ENCODE measurements around the gene SGIP1. TPM values are rescaled to one million over a fixed set of nuclear protein-coding genes. Genes with fewer than 3 reads are reported as not detected.
"Not testable (repeated sequence)": the region's sequence is repeated elsewhere in the genome, so short reads cannot be mapped to it uniquely, and the experiment has no call there.

Gene SGIP1
- total and polyA plus RNA-seq, 7 donors: 0.74 to 3.7 (median 1.0) TPM

DNA sequence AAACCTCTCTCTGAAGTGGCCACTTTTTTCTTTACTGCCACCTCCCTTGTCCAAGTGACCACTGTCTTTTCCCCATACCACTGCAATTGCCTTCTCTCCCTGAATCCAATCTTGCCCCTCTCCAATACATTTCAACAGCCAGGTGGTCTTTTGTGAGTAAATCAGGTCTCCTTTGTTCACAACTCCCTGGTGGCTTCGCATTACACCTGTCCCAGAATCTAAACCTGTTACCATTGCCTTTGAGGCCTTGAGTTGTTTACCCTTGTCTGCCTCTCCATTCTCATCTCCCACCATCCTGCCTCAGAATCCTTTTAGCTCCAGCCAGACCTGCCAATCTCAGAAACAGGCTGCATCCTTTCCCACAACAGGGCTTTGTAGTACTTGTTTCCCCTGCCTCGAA is 196.5 kb downstream of the SGIP1 start:
- H3K4me3 ChIP-seq: no peak overlapping the region
- intact Hi-C loops (cut with DNase I): no loop called here
- H3K36me3 ChIP-seq (ENCODE audit: insufficient read depth in 1 of 2, low read depth in 1 of 2): no peaks in the 10 kb centered on the region
- 81 to 84% (median 82%) methylated on average over 2 of the region's 2 CpGs for WGBS, 3 donors
- no peak for TF ChIP-seq CTCF (IDR thresholded peaks at IDR 0.05)
- no peaks in the 10 kb centered on the region for H3K4me1 ChIP-seq
- no peaks in the 10 kb centered on the region for H3K27me3 ChIP-seq (ENCODE audit: insufficient read depth in 3 of 3, low read length in 2 of 3)
- ATAC-seq (no peak), DNase-seq (no peak)
- no peaks in the 10 kb centered on the region for H3K9me3 ChIP-seq
- H3K27ac ChIP-seq: no peak overlapping the region

DNA sequence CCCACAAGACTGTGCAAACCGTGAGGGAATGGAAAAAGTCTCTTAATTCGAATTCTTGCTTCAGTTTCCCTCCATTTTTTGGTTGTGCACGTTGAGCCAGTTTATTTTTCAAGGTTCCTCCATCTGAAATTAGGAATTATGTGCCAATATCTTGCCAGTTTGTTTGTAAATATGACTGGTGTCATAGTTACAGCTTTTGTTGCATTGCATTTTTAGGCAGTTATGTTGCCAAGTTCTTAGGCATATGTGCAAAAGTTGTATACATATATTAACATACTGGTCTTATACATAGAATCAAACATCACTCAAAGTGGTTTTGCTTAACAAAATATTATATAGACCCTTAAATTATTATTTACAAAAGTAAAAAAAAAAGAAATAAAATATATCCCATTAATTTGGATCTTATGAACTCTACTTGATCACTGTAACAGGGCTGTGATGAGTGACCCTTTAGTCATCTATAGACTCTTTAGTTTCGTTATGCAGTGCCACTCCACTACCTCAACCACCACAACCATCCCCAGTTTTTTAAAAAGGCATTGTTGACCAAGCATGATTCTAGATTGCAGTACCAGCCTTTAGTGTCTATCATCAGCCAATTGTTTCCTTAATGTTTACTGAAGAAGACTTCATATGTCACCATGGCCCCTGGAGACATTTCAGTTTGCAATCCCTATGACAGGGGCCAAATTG is 197.4 kb downstream of the SGIP1 start:
- no peaks in the 10 kb centered on the region for H3K36me3 ChIP-seq (ENCODE audit: insufficient read depth in 1 of 2, low read depth in 1 of 2)
- no peak overlapping the region for H3K4me3 ChIP-seq
- DNase-seq (no peak), ATAC-seq (no peak)
- no peaks in the 10 kb centered on the region for H3K27me3 ChIP-seq (ENCODE audit: insufficient read depth in 3 of 3, low read length in 2 of 3)
- TF ChIP-seq CTCF (IDR thresholded peaks at IDR 0.05): no peak
- intact Hi-C loops (cut with DNase I): no loop called here
- 70 to 74% (median 72%) methylated on average over 4 of the region's 4 CpGs for WGBS, 3 donors
- no peak overlapping the region for H3K27ac ChIP-seq
- H3K9me3 ChIP-seq: no peaks in the 10 kb centered on the region
- no peaks in the 10 kb centered on the region for H3K4me1 ChIP-seq

- ATAC-seq: no peak
- DNase-seq: no peak
- H3K9me3 ChIP-seq: no peaks in the 10 kb centered on the region
- no peaks in the 10 kb centered on the region for H3K27me3 ChIP-seq (ENCODE audit: insufficient read depth in 3 of 3, low read length in 2 of 3)
- no peak overlapping the region for H3K4me3 ChIP-seq
- TF ChIP-seq CTCF (IDR thresholded peaks at IDR 0.05): no peak
- no peaks in the 10 kb centered on the region for H3K4me1 ChIP-seq
- H3K36me3 ChIP-seq (ENCODE audit: insufficient read depth in 1 of 2, low read depth in 1 of 2): no peaks in the 10 kb centered on the region
- intact Hi-C loops (cut with DNase I): no loop called here
- 0 to 1% (median 0%) methylated on average over 1 of the region's 1 CpG for WGBS, 3 donors
- no peak overlapping the region for H3K27ac ChIP-seq
These were observed 198.6 kb downstream of the SGIP1 start for GRCh38 chr1:66732407-66733166.

- no peaks in the 10 kb centered on the region for H3K4me1 ChIP-seq
- no peaks in the 10 kb centered on the region for H3K27me3 ChIP-seq (ENCODE audit: insufficient read depth in 3 of 3, low read length in 2 of 3)
- intact Hi-C loops (cut with DNase I): no loop called here
- no peaks in the 10 kb centered on the region for H3K36me3 ChIP-seq (ENCODE audit: insufficient read depth in 1 of 2, low read depth in 1 of 2)
- H3K4me3 ChIP-seq: no peak overlapping the region
- no peak for TF ChIP-seq CTCF (IDR thresholded peaks at IDR 0.05)
- H3K9me3 ChIP-seq: no peaks in the 10 kb centered on the region
- WGBS, 3 donors: 74 to 78% (median 76%) methylated on average over 7 of the region's 7 CpGs
- ATAC-seq: no peak
- DNase-seq: no peak
- H3K27ac ChIP-seq: no peak overlapping the region
These were observed 199.5 kb downstream of the SGIP1 start for GRCh38 chr1:66733348-66734017.

- H3K27ac ChIP-seq; H3K27me3 ChIP-seq (ENCODE audit: insufficient read depth in 3 of 3, low read length in 2 of 3); H3K9me3 ChIP-seq; intact Hi-C loops (cut with DNase I); H3K36me3 ChIP-seq (ENCODE audit: insufficient read depth in 1 of 2, low read depth in 1 of 2); H3K4me1 ChIP-seq; H3K4me3 ChIP-seq; DNase-seq; ATAC-seq: not testable (repeated sequence)
- WGBS, 3 donors: 71 to 76% (median 76%) methylated on average over 6 of the region's 6 CpGs
These were observed 200.6 kb downstream of the SGIP1 start for GRCh38 chr1:66734531-66734930.
